Stimulated activated naive CD4-positive, alpha-beta T cell treated with Interleukin-2 at 50 U/mL for 16 hours (primary cell): ENCODE data around the gene IL4R.

ENCODE experiments used
- DNase-seq: peaks from one replicate; lab custom pipeline; 2025; lab: John Stamatoyannopoulos, UW

The IL4R gene

DNA sequence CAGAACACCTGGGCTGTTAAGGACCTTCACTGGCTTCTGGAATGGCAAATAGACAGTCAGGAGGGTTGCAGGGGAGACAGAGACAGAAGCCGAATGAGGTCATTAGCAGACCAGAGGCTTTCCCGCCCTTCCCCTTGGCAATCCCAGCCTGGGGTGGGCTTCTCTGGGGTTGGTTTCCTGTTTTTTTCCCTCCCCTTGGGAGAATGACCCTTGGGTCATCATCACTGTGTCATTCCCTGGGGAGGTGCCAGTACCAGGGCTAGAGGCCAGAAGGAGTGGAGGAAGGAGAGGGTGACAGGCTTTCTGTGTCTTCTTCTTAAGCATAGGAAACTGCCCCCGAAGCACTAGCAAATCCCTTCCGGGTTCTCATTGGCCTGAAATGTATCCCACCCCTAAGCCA is 45.3 kb downstream of the IL4R start:
- DNase-seq = no peak

DNA sequence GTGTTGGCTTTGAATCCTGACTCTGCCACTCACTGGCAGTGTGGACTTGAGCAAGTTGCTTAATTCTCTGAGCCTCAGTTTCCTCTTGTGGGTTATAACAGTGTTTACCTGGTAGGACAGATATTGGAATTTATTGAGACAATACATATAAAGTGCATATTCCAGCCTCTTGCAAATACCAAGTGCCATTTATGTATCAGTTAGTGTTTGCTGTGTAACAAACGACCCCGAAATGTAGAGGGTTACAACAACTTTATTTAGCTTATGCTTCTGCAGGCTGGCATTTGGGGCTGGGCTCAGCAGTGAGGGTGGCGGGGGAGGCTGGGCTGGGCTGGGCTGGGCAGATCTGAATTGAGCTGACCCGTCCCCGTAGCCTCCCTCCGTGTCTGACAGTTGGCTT is 45.8 kb downstream of the IL4R start:
- DNase-seq = no peak

DNA sequence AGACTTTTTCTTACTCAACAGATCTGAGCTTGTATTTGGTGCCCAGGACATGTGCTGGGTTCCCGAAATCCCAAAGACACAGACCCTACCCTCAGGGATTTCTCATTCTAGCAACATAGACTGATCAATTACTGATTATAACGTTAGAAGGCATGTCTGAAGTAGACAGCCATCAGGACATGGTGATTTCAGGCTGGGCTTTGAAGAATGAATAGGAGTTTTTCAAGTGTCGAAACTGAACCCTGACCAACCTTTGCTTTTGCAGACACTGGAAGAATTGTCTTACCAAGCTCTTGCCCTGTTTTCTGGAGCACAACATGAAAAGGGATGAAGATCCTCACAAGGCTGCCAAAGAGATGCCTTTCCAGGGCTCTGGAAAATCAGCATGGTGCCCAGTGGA is 48.2 kb downstream of the IL4R start:
- DNase-seq = no peak

DNA sequence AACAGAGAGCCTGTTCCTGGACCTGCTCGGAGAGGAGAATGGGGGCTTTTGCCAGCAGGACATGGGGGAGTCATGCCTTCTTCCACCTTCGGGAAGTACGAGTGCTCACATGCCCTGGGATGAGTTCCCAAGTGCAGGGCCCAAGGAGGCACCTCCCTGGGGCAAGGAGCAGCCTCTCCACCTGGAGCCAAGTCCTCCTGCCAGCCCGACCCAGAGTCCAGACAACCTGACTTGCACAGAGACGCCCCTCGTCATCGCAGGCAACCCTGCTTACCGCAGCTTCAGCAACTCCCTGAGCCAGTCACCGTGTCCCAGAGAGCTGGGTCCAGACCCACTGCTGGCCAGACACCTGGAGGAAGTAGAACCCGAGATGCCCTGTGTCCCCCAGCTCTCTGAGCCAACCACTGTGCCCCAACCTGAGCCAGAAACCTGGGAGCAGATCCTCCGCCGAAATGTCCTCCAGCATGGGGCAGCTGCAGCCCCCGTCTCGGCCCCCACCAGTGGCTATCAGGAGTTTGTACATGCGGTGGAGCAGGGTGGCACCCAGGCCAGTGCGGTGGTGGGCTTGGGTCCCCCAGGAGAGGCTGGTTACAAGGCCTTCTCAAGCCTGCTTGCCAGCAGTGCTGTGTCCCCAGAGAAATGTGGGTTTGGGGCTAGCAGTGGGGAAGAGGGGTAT is 48.9 kb downstream of the IL4R start:
- no peak for DNase-seq

DNA sequence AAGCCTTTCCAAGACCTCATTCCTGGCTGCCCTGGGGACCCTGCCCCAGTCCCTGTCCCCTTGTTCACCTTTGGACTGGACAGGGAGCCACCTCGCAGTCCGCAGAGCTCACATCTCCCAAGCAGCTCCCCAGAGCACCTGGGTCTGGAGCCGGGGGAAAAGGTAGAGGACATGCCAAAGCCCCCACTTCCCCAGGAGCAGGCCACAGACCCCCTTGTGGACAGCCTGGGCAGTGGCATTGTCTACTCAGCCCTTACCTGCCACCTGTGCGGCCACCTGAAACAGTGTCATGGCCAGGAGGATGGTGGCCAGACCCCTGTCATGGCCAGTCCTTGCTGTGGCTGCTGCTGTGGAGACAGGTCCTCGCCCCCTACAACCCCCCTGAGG is 49.5 kb downstream of the IL4R start:
- no peak for DNase-seq

DNA sequence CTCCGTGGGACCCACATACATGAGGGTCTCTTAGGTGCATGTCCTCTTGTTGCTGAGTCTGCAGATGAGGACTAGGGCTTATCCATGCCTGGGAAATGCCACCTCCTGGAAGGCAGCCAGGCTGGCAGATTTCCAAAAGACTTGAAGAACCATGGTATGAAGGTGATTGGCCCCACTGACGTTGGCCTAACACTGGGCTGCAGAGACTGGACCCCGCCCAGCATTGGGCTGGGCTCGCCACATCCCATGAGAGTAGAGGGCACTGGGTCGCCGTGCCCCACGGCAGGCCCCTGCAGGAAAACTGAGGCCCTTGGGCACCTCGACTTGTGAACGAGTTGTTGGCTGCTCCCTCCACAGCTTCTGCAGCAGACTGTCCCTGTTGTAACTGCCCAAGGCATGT is 50.0 kb downstream of the IL4R start:
- DNase-seq = no peak

DNA sequence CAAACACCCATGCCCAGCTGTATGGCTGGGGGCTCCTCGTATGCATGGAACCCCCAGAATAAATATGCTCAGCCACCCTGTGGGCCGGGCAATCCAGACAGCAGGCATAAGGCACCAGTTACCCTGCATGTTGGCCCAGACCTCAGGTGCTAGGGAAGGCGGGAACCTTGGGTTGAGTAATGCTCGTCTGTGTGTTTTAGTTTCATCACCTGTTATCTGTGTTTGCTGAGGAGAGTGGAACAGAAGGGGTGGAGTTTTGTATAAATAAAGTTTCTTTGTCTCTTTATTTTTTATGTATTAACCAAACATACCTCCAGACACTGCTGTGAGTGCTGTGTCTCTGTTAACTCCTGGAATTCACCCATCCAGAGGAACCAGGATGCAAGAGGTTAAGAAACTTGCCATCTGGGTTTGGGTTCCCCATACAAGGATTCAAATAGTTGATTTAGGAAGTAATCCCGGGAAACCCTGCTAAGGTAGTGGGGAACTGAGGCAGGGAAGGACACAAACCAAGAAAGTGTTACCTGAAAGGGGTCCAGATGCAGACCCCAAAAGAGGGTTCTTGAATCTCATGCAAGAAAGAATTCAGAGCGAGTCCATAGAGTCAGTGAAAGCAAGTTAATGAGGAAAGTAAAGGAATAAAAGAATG is 50.8 kb downstream of the IL4R start:
- DNase-seq = no peak

DNA sequence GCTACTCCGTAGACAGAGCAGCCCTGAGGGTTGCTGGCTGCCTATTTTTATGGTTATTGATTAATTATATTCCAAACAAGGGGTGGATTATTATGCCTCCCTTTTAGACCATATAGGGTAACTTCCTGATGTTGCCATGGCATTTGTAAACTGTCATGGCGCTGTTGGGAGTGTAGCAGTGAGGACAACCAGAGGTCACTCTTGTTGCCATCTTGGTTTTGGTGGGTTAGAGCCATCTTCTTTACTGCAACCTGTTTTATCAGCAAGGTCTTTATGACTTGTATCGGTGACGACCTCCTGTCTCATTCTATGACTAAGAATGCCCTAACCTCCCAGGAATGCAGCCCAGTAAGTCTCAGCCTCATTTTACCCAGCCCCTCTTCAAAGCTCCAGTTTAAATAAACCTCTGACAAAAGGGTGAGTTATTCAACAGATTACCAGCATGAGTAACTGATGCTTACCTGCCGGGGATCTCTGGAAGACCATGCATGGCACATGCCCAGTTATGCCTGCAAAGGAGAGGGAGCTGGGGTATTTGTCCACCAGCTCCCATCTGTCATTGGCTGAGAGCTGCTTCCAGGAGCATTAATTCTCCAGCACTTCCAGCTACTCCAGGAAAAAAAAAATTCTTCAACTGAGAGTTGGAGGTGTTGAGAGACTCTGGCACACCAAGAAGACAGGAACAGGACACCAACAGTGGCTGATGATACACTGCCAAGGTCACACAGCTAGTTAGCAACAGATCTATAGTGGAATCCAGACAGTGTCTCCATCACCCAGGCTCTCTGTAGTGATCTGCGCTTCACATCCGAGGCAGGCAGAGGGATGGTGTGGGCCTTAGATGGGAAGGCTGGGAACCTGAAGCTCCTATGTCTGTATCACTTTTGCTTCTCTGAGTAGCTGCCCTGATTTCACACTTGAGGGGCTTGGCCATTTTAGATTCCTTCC is 51.6 kb downstream of the IL4R start:
- DNase-seq = no peak

DNA sequence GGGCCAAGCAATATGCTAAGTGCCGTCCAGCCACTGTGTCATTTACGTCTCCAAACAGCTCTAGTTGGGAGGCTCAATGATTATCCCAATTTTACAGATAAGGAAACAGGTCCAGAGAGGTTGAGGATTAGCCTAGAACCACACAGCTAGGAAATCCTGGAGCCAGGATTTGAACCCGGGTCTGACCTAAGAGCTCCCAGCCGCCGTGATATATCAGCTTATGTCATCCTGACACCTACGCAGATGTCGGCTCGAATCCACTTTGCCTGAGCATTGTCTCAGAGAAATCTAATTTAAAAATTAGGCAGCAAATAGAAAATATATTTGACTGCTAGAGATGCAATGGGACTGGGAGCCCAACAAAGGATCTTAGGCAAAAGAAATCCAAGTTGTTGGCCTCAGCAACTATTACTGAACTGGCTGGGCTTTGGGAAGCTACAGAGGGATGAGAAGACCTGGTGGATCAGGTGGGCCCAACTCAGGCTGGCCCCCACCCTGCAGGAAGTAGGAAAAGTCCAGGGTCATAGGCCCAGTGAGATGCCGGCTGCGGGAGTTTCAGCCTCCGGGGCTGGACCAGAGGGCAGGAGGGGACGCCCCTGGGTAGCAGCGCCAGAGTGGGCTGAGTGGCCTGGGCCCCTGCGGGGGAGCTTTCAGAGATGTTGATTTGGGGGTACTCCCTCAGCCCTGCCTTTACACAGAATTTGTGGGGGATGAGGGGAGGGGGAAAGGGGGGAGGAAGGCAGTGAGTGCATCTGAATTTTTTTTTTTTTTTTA is 53.1 kb downstream of the IL4R start:
- peak; percentile 50 for DNase-seq

DNA sequence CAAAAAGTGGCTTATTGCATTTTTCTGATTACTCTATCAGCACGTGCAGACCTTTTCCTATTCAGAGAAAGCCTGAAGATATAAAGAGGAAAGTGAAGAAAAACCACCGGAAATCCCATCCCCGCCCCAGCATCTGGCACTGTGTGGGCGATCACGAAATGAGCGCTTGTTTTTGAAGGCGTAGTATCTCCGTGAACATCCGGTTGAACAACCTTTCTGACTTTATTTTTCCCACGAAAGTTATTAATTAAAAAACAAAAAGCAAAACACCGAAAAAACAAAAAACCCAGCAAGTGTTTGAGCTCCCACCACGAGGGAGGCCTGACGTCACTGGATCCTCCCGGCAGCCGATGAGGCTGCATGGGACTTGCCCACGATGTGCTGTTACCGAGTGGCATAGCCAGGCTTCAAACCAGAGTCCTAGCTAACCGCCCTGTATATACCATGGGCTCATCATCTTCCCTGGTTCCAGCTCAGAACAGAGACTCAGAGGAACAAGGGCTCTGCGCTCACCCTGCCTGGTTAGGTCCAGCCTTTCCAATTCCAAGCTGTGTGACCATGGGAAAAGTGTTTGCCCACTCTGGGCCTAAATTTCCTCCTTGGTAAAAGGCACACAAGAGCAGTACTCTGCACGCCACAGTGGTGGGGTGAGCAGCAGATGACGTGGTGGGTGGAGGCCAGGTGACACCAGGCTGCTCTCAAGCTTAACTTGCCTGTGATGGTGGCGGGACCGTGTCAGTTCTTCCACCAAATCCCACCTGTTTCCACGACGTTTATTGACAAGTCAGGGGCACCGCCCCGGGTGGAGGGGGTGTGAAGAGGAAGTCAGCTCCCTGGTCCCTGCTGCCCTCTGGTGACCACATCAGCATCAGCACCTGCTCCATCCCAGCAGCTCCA is 53.9 kb downstream of the IL4R start:
- peak; percentile 91 for DNase-seq

DNA sequence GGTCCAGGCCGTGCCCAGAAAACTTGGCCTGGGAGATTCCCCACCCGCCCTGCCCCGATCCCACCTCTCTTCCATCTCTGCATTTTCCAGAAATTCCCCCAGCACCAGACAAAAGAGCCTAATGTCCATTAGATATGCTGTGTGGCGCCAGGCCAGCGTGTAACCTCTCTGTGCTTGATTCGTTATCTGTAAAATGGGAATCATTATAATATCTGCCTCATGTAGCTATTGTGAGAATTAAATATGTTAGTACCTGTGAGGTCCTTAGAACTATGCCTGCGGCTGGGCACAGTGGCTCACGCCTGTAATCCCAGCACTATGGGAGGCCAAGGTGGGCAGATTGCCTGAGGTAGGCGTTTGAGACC is 54.6 kb downstream of the IL4R start:
- DNase-seq = no peak

DNA sequence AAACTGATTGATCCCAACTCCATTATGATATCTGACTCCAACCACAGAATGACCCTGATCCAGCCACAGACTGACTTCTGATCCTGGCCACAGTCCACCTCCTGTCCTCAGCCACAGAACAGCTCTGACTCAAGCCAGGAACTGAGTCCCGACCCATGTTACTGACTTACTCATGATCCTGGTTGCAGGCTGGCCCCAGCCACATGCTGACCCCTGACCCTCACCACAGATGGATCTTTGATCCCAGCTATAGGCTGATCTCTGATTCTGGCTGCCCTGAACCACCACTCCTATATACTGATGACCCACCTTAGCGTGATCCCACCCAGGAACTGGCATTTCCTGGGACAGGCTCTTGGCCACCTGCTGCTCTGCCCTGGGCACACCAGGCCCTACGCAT is 56.0 kb downstream of the IL4R start:
- DNase-seq = no peak

DNA sequence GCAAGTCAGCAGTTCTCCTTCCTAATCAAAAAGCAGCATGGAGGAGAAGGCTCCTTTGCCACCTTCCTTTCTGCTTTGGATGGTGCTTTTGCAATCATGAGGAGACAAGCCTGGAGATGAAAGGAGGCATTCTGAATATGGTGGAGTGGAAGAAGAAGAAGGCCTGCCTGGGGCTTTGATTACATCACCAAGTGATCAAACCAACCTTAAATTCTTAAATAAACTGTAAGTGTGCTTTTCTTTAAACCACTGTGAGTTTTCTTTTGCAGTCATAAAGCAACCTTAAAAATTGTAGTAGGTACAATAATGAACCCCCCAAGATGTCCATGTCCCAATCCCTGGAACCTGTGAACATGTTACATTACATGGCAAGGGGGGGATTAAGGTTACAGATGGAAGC is 56.5 kb downstream of the IL4R start:
- no peak for DNase-seq

DNA sequence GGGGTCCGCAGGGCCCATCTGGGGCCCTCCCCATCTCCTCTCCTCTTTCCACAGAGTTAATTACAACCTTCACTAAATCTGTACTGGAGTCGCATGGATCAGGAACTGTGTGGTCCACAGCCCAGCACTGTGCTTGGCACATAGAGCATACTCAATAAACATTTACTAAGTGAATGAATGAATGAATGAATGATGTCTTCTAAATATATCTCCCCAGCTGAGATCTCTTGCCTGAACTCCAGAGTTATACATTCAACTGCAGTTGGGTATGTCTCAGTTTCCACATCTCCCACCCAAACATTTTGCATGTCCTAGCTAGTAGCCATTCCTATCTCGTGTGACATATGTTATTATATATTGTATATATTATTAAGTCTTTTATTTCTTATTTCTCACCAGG is 59.5 kb downstream of the IL4R start:
- no peak for DNase-seq

DNA sequence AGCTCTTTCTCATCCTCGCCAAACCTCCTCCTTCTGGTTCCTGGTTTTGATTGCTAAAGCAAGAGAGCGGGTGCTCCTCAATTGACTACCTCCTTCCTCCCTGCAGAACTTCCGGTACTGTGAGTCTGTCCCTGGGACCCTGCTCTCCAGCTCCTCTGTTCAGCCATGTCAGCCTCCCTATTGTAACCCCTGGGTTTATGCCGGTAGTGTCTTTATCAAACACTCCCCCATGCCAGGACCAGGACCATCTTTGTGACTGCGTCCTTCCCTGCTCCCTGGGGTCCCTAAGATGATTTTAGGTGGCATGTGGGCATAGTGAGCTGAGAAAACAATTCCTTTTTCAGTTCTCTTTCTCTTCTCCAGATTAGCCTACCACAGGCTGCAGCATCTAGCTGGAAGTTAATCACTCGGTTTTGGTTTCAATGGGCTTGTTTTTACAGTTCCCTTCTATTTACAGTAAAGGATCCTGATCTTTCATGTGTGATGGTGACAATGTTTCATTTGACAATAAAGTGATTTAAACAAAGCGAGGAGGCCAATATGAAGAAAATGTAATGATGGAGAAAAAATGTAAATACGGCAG is 60.5 kb downstream of the IL4R start:
- DNase-seq = no peak

DNA sequence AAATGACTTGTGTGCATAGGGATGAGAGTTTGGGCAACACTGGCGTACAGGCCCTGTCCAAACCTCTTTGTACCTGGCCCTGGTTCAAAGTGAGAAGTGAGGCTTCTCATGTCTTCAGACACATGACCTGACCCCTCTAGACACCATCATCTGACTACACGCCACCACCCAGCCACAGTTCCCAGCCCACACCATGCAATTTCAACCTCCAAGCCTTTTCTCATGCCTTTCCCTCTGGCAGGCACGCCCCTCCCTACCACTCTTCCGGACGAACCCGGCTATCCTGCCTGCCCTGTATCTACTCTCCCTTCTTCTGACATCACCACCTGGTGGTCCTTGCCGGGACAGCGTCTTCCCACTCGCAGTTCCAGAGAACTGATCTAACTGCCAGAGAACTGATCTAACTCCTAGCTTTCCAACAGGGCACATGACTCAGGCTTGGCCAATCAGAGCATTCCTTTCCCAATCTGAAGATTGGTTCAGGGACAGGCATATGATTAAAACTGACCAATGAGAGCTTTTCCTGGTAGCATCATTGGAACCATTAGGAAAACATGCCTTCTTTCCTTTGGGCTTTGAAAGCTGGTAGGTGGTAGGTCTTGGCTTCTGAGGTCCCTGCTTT is 61.1 kb downstream of the IL4R start:
- DNase-seq = peak; percentile 25

DNA sequence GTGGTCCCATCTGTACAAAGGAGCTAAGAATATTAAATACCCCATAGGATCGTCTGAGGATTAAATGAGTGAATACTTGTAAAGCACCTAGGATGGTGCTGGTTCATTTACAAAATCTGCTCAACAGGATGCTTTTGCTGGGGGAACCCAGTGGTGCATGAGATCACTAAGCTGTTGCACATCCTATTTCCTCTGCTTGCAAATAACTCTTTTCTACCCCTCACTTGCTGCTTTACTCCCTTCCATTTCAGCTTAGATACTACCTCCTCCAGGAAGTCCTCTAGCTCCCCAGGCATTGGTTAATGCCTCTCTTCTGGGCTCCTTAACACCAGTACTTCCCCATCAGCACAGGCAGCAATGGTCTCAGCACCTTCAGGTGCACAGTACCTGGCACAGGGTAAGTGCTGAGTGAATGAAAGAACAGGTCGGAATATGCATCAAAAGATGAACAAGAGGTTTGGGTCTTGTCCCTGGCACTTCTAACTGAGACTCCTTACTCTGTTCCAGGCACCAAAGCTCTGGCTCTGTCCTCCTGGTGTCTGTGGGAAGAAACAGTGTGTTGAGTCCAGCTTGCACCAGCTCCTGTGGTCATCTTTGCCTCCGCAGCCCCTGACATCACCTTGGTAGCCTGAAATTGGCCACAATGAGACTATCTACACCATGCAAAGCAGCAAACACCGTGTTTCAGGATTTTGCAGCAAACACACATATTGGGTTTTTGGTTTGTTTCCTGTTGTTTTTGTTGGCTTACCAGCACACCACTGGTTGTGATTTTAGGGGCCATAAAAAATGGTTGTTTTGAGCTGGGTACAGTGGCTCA is 64.1 kb downstream of the IL4R start:
- DNase-seq = no peak

DNA sequence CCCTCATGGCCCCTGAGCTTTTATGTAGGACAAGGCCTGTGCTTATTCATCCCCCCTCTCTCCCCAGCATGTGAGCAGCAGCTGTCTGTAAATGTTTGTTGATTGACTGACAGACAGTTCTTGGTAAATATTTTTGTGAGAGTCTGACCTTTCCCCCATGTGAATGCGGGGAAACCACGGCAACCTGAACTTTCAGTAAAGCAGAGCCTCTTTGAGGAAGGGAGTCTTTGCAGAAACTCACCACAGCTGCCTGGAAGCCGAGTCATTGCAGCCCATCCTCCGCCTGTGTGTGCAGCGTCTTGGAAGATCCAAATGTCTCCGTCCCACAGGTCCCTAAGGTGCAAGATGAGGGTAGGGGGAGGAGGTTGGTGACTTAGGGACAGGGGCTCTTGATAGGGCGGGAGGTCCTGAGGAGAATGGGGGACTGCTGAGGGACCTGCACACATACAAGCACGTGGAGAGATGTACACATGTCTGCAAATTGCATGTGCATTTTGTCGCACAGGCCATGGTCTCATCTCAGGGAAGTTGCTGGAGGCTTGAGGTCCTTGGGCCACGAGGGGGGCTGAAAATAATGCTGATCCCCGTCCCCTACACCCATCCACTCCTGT is 65.2 kb downstream of the IL4R start:
- no peak for DNase-seq

DNA sequence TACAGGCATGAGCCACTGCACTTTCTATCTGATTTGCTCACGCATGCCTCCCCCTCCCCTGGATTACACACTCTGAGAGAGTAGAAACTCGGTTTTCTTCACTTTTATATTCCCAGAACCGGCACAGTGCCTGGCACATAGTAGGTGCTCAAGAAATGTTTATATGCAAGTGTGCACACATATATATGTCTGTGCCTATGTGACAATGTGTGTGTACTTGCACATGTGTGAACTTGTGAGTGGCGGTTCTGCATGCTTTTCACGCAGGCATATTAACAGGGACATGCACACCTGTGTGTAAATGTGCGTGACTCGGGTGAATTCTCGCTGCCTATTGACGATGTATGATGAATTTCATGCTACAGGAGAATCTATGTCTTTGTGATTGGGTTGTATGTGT is 66.1 kb downstream of the IL4R start:
- no peak for DNase-seq
